SK-N-SH (cell line): ENCODE measurements around the gene SUPT4H1.

Experiments
- NRF1 ChIP-seq: IDR thresholded peaks from 2 replicates; pipeline ENCODE4 v1.6.1; 2012; ENCODE audit warnings: low read depth, mild to moderate bottlenecking, low read length
- POLR2AphosphoS5 ChIP-seq: IDR thresholded peaks from 2 replicates; pipeline ENCODE4 v1.6.1; 2012; ENCODE audit warnings: low read depth, low read length
- RAD21 ChIP-seq: IDR thresholded peaks from 2 replicates; pipeline ENCODE4 v1.6.1; 2012; ENCODE audit warnings: mild to moderate bottlenecking, low read length
- RFX5 ChIP-seq: IDR thresholded peaks from 2 replicates; pipeline ENCODE4 v1.6.1; 2012; ENCODE audit warnings: mild to moderate bottlenecking, improper control_type of control experiment, low read length
- TAF1 ChIP-seq: IDR thresholded peaks from 2 replicates; pipeline ENCODE4 v1.6.1; 2012; ENCODE audit warnings: low read depth, mild to moderate bottlenecking, low read length, moderate library complexity, borderline replicate concordance
- USF2 ChIP-seq: fragments of 150-350 bp; IDR thresholded peaks from 2 replicates; pipeline ENCODE4 v1.6.1; 2017; ENCODE audit warnings: antibody characterized with exemption, low read length, low read depth, borderline replicate concordance
- YY1 ChIP-seq: IDR thresholded peaks from 2 replicates; pipeline ENCODE4 v1.4.0; 2012; ENCODE audit warnings: low read depth, mild to moderate bottlenecking
- TF ChIP-seq, protein P1 (sequence below): IDR thresholded peaks from 2 replicates; pipeline ENCODE4 v1.4.0; 2012; ENCODE audit warnings: low read depth, borderline replicate concordance
- TF ChIP-seq, protein P2 (sequence below): fragments of 200-600 bp; sonication (generic); IDR thresholded peaks from 2 replicates; pipeline ENCODE4 v1.6.1; 2017; ENCODE audit warnings: antibody characterized with exemption, mild to moderate bottlenecking, moderate library complexity

GRCh38 chr17:58315281-58315711 lies 36.7 kb downstream of the SUPT4H1 start:
- no peak for TF ChIP-seq YY1
- TF ChIP-seq, protein P1, sequence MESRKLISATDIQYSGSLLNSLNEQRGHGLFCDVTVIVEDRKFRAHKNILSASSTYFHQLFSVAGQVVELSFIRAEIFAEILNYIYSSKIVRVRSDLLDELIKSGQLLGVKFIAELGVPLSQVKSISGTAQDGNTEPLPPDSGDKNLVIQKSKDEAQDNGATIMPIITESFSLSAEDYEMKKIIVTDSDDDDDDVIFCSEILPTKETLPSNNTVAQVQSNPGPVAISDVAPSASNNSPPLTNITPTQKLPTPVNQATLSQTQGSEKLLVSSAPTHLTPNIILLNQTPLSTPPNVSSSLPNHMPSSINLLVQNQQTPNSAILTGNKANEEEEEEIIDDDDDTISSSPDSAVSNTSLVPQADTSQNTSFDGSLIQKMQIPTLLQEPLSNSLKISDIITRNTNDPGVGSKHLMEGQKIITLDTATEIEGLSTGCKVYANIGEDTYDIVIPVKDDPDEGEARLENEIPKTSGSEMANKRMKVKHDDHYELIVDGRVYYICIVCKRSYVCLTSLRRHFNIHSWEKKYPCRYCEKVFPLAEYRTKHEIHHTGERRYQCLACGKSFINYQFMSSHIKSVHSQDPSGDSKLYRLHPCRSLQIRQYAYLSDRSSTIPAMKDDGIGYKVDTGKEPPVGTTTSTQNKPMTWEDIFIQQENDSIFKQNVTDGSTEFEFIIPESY: no peak
- TF ChIP-seq RAD21: no peak
- TF ChIP-seq POLR2AphosphoS5: no peak
- TF ChIP-seq TAF1: no peak
- TF ChIP-seq, protein P2, sequence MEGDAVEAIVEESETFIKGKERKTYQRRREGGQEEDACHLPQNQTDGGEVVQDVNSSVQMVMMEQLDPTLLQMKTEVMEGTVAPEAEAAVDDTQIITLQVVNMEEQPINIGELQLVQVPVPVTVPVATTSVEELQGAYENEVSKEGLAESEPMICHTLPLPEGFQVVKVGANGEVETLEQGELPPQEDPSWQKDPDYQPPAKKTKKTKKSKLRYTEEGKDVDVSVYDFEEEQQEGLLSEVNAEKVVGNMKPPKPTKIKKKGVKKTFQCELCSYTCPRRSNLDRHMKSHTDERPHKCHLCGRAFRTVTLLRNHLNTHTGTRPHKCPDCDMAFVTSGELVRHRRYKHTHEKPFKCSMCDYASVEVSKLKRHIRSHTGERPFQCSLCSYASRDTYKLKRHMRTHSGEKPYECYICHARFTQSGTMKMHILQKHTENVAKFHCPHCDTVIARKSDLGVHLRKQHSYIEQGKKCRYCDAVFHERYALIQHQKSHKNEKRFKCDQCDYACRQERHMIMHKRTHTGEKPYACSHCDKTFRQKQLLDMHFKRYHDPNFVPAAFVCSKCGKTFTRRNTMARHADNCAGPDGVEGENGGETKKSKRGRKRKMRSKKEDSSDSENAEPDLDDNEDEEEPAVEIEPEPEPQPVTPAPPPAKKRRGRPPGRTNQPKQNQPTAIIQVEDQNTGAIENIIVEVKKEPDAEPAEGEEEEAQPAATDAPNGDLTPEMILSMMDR: no peak
- TF ChIP-seq RFX5: no peak
- TF ChIP-seq NRF1: no peak
- no peak for TF ChIP-seq USF2
